Lung (tissue), 12 donors: ENCODE data around the gene RETREG1. TPM values are rescaled to one million over a fixed set of nuclear protein-coding genes. Genes with fewer than 3 reads are reported as not detected.

Experiments
- ATAC-seq: fragments of 200-7000 bp; cut with Tn5 transposase; one replicate; pipeline ENCODE4 v1.9.1; 2020; ENCODE audit warnings: moderate number of reproducible peaks; ENCODE audit not compliant: insufficient read depth, low FRiP score
- DNase-seq, 3 donors: peaks; one replicate each; pipeline ENCODE4 v3.0.0-alpha.2; 2013 to 2017
- H3K27ac ChIP-seq, 2 donors: one replicate each; pipeline ENCODE4 v1.5.1; 2013; ENCODE audit warnings: mild to moderate bottlenecking in 2 of 2, moderate library complexity in 2 of 2, control low read depth in 1 of 2, inconsistent platforms in 1 of 2, low read depth in 1 of 2, low read length in 1 of 2
- H3K27me3 ChIP-seq, 3 donors: one replicate each; pipeline ENCODE4 v1.5.1; 2013; ENCODE audit warnings: low read length in 2 of 3; ENCODE audit not compliant: control insufficient read depth in 3 of 3, insufficient read depth in 3 of 3
- H3K36me3 ChIP-seq, 4 donors: one replicate each; pipeline ENCODE4 v1.5.1; 2013; ENCODE audit warnings: low read length in 4 of 4, mild to moderate bottlenecking in 1 of 4, moderate library complexity in 1 of 4; ENCODE audit not compliant: control insufficient read depth in 4 of 4, insufficient read depth in 4 of 4
- H3K4me1 ChIP-seq, 5 donors: one replicate each; pipeline ENCODE4 v1.5.1; 2013; ENCODE audit warnings: low read length in 5 of 5, mild to moderate bottlenecking in 2 of 5, moderate library complexity in 1 of 5; ENCODE audit not compliant: control insufficient read depth in 5 of 5, insufficient read depth in 5 of 5
- H3K4me3 ChIP-seq: one replicate; pipeline ENCODE4 v1.5.1; 2013; ENCODE audit warnings: mild to moderate bottlenecking, control low read depth, moderate library complexity
- H3K9ac ChIP-seq, 2 donors: one replicate each; pipeline ENCODE4 v1.5.1; 2013; ENCODE audit warnings: low read length in 2 of 2, control low read depth in 1 of 2; ENCODE audit not compliant: insufficient read depth in 1 of 2
- H3K9me3 ChIP-seq, 4 donors: one replicate each; pipeline ENCODE4 v1.5.1; 2013; ENCODE audit warnings: low read length in 3 of 4, mild to moderate bottlenecking in 1 of 4, moderate library complexity in 1 of 4; ENCODE audit not compliant: control insufficient read depth in 4 of 4, insufficient read depth in 3 of 4
- CTCF ChIP-seq: IDR thresholded peaks from 2 replicates; pipeline ENCODE4 v1.5.1; 2012; ENCODE audit warnings: mild to moderate bottlenecking; ENCODE audit errors: control extremely low read depth, extremely low read depth
- WGBS, 2 donors: extraction: QIAGEN DNeasy Blood & Tissue Kit; methylation state at CpG; one replicate each; pipeline ENCODE4 v1.1.7; 2013; 5-methylcytosine and 5-hydroxymethylcytosine counted together
- polyA plus RNA-seq, 2 donors: library from polyadenylated mRNA; stranded (reverse); fragments of 200-250 nt; gene quantifications; one replicate each; pipeline ENCODE4 v1.2.1, GENCODE V29; 2013
- total RNA-seq, 2 donors: library from RNA; depleted of rRNA in 1 of 2; stranded (reverse); fragments of >200 nt in 1 of 2; gene quantifications; one replicate each; pipeline ENCODE4 v1.2.1, GENCODE V29; 2014 to 2021
- donor health status: control.
- donor health status: control.
- donor health status: Bipolar disorder and iron deficiency.
- donor health status: healthy.
- donor health status: DM: yes; HTN: yes; CAD: no.

Gene RETREG1
- total and polyA plus RNA-seq, 4 donors, result 6.8 to 19.5 (median 9.6) TPM

DNA sequence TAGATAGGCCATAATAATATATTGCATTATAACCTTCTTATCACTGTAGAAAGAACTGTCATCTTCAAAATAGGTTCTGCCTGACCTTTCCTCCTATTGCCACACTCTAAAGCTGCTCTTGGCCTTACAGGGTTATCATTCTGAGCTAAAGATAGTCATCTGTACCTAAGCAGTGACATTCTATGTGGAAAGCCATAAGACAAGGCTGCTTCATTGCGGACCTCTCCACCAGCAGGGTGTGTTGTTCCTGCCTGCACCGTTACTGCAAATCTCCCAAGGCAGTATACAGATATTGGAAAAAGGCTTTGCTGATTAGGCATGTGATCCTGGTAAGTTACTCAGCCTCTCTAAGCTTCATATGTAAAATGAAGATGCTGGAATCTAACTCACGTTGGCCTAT lies 159.3 kb downstream of the RETREG1 start:
- H3K4me3 ChIP-seq, result no peak overlapping the region
- ATAC-seq (no peak), DNase-seq (no peak)
- WGBS, 2 donors, result 74 to 85% methylated on average over 3 of the region's 3 CpGs
- peaks cover 0 to 21% (median 2%) of the 10 kb centered on the region in 5 donors for H3K4me1 ChIP-seq
- H3K27me3 ChIP-seq, result no peaks in the 10 kb centered on the region
- peak overlapping the region in 1 of 2 donors; percentile 84 for H3K27ac ChIP-seq
- no peak for TF ChIP-seq CTCF
- H3K36me3 ChIP-seq, result peaks cover 18 to 42% (median 37%) of the 10 kb centered on the region in 4 donors
- no peak overlapping the region for H3K9ac ChIP-seq
- no peaks in the 10 kb centered on the region for H3K9me3 ChIP-seq

- Histone ChIP-seq H3K4me1 (peaks cover 0 to 20% (median 0%) of the 10 kb centered on the region in 5 donors), H3K27me3 (no peaks in the 10 kb centered on the region), H3K27ac (peak overlapping the region; percentile 50 to 84), H3K36me3 (peaks cover 18 to 43% (median 36%) of the 10 kb centered on the region in 4 donors), H3K9ac (no peak overlapping the region), H3K4me3 (no peak overlapping the region), H3K9me3 (no peaks in the 10 kb centered on the region)
- DNase-seq (peak in 2 of 3 donors; percentile 81 to 87), ATAC-seq (peak; percentile 89)
- peak; percentile 46 for TF ChIP-seq CTCF
- 41 to 49% methylated on average over 4 of the region's 4 CpGs for WGBS, 2 donors
Measured at GRCh38 chr5:16456103-16456832, 160.5 kb downstream of the RETREG1 start.

GRCh38 chr5:16455668-16456067 lies 161.1 kb downstream of the RETREG1 start:
- H3K4me3 ChIP-seq, result no peak overlapping the region
- DNase-seq (no peak), ATAC-seq (peak; percentile 14)
- 59 to 74% methylated on average over 5 of the region's 5 CpGs for WGBS, 2 donors
- no peak for TF ChIP-seq CTCF
- no peaks in the 10 kb centered on the region for H3K9me3 ChIP-seq
- H3K36me3 ChIP-seq, result peaks cover 17 to 44% (median 37%) of the 10 kb centered on the region in 4 donors
- no peaks in the 10 kb centered on the region for H3K27me3 ChIP-seq
- H3K27ac ChIP-seq, result peak overlapping the region; percentile 27 to 84
- H3K4me1 ChIP-seq, result peaks cover 0 to 20% (median 0%) of the 10 kb centered on the region in 5 donors
- H3K9ac ChIP-seq, result no peak overlapping the region
